Ecto neural progenitor cell (in vitro differentiated cells): ENCODE measurements around the gene CLIC2.
"Not testable (repeated sequence)": the region's sequence is repeated elsewhere in the genome, so short reads cannot be mapped to it uniquely, and the experiment has no call there.

Experiments
- DNase-seq: peaks from one replicate; pipeline ENCODE4 v3.0.0-alpha.2; 2018; ENCODE audit warnings: low spot score

CLIC2 gene

DNA sequence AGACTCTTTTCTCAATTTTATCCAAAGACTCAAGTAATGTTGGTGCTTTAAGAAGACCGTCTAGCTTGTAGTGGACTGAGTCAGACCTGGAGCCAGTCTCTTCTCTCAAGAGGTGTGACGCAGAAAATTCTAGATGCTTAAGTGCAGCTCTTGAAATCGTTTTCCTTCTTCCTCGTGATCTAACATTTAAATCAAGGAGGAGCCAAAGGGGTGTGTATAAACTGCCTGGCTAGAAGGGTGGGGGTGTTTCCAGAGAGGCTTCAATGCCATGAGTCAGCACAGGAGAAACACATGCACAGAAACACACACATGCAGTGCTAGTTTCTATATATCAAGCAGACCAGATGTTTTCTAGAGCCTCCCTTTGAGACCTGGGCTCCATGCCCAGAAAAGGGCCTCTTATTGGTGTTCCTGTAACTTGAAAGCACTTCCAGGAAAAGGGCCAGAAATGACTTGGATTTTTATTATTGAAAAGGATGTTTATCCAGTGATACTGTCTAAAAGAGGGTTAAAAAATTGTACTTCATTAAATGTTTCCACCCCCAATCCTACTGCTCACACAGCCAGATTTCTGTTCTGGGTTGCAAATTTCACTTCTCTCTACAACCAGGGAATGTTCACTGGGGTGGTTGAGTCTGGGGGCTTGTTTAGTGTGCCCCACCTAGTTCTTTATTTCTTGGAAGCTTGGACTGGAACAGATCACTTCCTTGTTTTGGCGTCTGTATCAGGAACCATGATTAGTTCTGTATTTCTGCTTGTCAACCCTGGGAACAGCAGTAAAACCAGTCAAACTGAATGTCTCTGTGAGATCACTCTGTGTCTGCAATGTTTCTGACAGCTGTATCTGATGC lies at the start of gene CLIC2:
Gene CLIC2 (minus strand): TSS at position 129 of the 851 bp plus-strand sequence. CDS start 187 bp downstream, outside the sequence.
- DNase-seq = no peak

DNA sequence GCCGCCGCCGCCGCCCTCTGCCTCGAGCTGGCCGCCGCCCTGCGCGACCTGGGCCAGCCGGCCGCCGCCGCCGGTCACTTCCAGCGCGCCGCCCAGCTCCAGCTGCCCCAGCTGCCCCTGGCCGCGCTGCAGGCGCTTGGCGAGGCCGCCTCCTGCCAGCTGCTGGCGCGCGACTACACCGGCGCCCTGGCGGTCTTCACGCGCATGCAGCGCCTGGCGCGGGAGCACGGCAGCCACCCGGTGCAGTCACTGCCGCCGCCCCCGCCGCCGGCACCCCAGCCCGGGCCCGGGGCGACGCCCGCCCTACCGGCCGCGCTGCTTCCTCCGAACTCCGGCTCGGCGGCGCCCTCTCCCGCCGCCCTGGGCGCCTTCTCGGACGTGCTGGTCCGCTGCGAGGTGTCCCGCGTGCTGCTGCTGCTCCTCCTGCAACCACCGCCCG lies 48.1 kb upstream of the CLIC2 start:
- not testable (repeated sequence) for DNase-seq

DNA sequence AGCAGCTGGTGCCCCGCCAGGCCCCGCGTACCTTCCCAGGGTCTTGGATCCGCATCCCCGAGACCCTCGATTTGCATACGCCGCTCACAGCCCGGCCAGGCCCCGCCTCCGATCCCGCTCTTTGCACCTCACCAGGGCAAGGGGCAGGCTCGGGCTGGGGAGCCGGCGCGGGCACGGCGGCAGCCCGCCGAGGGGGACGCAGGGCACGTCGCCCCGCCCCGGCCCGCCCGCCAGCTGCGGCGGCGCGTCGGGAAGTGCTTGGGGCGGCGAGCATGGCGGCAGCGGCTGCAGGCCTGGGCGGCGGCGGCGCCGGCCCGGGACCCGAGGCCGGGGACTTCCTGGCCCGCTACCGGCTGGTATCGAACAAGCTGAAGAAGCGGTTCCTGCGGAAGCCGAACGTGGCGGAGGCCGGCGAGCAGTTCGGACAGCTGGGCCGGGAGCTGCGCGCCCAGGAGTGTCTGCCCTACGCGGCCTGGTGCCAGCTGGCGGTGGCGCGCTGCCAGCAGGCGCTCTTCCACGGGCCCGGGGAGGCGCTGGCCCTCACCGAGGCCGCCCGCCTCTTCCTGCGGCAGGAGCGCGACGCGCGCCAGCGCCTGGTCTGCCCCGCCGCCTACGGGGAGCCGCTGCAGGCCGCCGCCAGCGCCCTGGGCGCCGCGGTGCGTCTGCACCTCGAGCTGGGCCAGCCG lies 47.6 kb upstream of the CLIC2 start, which contains the start of gene F8A2:
Gene F8A2 (plus strand): TSS at position 253 of the 686 bp plus-strand sequence. CDS start 20 bp downstream, at position 273.
- not testable (repeated sequence) for DNase-seq

DNA sequence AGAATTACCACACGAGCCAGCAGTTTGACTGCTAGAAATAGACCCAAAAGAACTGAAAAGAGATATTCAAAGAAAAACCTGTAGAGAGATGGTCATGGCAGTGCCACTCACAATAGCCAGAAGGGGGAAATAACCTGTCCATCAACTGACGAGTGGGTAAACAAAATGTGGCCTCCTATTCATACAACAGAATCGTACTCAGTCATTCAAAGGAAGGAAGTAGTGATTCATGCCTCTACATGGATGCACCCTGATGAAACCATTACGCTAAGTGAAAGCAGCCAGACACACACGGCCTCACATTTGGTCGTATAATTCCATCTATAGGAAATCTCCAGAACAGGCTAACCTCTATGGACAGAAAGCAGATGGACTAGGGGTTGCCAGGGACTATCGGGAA lies 45.4 kb upstream of the CLIC2 start:
- not testable (repeated sequence) for DNase-seq

DNA sequence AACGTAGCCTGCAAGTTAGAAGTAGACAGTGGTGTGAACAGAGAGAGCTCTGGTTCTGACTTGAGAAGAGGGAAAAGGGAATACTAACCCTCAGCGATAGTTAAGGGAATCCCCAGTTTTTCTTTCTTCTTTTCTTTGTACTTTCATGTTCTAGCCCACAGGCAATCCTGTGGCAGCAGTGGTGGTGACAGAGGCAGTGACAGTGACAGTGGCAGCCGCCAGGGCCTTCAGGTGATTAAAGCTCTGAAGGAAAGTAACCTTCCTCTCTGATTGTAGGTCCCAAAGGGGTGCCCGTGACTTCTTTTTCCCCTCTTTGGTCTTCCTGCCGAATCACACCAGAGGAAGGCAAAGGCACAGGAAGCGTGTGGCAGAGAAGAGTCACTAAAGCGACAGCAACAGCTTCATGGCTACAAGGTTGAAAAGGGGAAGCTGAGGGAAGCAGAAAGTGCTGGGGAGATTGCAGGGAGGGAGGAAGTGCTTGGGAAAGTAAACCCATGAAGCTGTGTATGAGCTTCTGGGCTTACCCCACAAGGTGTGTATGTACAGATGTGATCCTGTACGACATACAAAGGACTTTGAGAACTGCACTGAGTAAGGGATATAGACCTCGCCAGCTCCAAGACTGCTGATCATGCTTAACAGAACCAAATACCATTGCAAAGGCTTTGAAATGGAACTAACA lies 39.5 kb upstream of the CLIC2 start:
- DNase-seq = not testable (repeated sequence)

GRCh38 chrX:155363712-155364111 lies 29.3 kb upstream of the CLIC2 start:
- DNase-seq = not testable (repeated sequence)

DNA sequence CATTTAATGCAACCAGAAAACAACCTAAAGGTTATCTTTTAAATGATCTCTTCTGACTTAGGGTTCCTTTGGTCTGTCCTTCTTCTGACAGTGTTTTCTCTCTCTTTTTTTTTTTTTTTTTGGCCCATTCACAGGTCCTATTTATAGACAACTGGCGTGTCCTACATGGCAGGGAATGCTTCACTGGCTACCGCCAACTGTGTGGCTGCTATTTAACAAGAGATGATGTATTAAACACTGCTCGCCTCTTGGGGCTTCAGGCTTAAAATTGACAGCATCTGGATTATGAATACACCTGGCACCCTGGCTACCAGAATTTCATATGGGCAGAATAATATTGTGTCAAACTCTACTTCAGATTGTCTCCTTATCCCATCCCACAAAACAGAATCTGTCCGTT lies 15.0 kb upstream of the CLIC2 start:
- DNase-seq = not testable (repeated sequence)

DNA sequence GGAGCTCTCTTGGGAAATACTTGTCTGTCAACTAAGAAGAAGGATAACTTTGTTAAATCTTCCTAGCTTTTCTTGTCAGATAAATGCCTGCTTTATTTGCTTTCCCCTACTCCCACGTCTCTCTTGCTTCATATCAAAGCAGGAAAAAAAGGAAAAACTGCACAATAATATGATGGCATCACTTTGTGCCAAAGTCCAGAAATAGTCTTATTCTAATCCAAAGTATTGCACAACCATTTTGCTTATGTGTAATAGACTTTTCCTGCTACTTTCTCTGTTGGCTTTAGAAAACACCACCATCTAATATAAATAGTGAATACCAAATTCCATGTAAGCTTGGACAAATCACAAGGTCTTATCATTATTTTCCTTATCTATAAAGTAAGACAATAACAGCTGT lies 11.3 kb upstream of the CLIC2 start:
- not testable (repeated sequence) for DNase-seq

DNA sequence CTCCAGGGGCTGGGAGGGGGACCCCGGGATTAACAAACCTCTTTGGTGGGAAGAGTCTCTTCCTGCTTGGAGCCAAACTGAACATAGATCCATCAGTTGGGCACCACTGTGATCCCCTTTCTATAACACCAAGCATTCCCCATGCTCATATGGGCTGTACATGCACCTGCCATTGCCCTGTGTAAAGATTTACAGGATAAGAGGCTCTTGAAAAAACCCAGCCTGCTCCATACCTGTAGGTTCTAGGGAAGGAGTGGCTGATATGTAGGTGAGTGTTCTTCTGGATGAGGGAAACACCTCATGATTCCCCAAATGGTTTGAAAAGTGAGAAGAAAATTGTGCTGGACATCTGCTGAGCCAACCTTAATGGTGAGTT lies 911 bp upstream of the CLIC2 start:
- not testable (repeated sequence) for DNase-seq

DNA sequence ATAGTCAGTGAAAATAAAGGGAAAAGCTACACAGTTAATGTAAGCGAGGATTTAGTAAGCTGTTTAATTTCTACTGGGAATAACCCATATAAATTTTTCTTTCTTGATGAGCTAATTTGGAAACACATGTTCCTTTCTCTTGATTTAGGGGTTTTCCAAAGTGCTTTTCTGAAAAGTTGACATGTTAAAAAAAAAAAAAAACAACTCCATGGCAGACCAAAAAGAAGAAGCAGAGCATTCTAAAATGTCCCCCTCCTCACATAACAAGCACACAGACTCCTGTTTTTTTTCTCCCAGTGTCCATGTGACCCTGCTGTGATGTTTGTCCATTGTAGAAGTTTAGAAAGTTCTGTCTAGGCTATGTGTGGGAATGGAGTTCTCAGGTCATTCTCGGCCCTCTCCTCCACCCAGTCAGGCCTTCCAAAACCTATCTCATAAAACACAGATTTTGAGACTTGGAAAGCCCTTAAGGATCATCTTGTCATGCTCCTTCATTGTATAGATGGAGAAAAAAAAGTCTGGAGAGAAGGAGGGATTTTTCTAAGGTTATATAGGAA lies 792 bp downstream of the CLIC2 start:
- no peak for DNase-seq

DNA sequence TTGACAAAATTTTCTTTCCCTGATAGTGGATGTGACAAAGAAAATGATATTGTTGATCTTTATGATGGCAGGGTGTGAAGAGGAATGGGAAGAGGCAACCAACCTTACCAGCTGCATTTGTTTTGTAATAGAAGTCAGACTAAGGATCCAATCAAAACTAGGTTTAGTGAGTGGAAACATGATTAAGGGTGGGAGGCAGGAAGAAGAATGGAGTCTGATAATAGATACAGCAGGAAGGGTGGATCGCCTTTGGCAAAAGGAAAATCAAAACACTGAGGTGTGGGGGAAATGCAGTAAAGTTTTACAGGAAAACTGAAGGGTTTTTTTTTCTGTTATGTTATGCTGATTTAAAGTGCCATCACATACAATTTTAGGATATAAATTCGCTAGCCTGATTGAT lies 3.4 kb downstream of the CLIC2 start:
- DNase-seq = no peak

- DNase-seq = no peak
Observed at GRCh38 chrX:155329293-155329692, 5.1 kb downstream of the CLIC2 start.

- no peak for DNase-seq
Observed at GRCh38 chrX:155326610-155327009, 7.8 kb downstream of the CLIC2 start.

- DNase-seq = no peak
Observed at GRCh38 chrX:155314260-155314659, 20.2 kb downstream of the CLIC2 start.

- no peak for DNase-seq
Observed at GRCh38 chrX:155313766-155314165, 20.6 kb downstream of the CLIC2 start.

- DNase-seq = no peak
Observed at GRCh38 chrX:155293771-155294170, 40.6 kb downstream of the CLIC2 start.

GRCh38 chrX:155279873-155280272 lies 54.5 kb downstream of the CLIC2 start:
- DNase-seq = no peak

DNA sequence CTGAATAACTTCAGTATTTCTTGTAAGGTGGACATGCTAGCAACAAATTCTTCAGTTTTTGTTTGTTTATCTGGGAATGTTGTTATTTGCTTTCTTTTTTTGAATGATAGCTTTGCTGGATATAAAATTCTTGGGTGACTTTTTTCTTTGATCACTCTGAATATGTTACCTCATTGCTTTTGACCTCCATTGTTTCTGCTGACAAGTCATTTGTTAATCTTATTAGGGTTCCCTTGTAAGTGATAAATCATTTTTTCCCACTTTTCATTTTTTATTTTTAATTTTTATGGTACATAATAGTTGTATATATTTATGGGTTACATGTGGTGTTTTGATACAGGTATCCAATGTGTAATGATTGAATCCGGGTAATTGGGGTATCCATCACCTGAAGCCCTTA lies 63.4 kb downstream of the CLIC2 start:
- no peak for DNase-seq

DNA sequence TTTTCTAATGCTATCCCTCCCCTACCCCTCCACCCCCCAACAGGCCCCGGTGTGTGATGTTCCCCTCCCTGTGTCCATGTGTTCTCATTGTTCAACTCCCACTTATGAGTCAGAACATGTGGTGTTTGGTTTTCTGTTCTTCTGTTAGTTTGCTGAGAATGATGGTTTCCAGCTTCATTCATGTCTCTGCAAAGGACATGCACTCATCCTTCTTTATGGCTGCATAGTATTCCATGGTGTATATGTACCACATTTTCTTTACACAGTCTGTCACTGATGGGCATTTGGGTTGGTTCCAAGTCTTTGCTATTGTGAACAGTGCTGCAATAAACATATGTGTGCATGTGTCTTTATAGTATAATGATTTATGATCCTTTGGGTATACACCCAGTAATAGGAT lies 66.4 kb downstream of the CLIC2 start:
- DNase-seq = not testable (repeated sequence)

DNA sequence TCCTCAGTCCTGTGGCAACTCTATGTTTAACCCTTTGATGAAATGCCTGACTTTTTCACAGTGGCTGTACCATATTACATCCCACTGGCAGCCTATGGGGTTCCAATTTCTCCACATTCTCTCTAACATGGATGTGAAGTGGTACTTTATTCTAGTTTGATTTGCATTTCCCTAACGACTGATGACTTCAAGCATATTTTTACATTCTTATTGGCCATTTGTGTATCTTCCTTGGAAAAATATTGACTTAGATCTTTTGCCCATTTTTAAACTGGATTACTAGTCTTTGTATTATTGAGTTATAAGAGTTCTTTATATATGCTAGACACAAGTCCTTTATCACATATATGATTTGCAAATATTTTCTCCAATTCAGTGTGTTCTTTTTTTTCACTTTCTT lies 68.0 kb downstream of the CLIC2 start:
- DNase-seq = no peak

DNA sequence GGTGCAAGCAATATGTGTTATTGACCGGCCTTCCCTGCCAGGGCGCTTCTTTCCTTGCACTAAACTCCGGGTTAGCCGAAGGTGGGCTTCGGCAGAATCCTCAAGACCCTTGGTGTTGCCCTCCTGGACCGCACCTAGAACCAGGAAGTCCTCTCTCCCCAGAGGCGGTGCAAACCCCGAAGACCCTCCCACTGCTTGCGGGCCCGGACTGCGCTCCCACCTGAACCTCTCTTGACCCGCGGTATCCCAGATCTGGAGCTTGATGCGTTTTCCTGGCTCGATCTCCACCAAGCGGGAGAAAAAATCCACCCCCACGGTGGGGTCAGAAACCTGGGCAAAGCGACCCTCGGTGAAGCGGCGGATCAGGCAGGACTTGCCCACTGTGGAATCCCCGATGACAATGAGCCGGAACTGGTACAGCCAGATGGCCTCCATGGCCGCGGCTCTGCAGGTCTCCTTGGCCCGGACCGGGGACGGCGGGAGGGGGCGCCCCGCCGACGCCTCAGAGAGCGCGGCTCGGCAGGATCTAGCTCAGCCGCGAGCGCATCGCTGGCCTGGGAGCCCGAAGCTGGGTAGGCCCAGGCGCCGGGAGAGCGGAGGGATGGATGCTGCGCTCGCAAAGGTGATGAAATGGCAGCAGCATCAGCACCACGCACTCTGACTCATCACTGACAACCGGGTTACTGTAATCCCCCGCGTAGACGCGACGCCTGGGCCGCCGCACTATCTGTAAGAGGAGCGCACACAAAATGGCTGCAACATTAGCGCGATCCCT lies 70.4 kb downstream of the CLIC2 start, which contains the start of gene RAB39B:
Gene RAB39B (minus strand): TSS at position 638 of the 775 bp plus-strand sequence. CDS start 203 bp downstream, at position 435.
- peak; percentile 68 for DNase-seq
